HG02798 (cell line): ENCODE data around the gene PRKD1.
"Not testable (repeated sequence)": the region's sequence is repeated elsewhere in the genome, so short reads cannot be mapped to it uniquely, and the experiment has no call there.

Experiments
- ATAC-seq: cut with Tn5 transposase; IDR thresholded peaks from one replicate; pipeline ENCODE4 v1.9.1; 2021; ENCODE audit warnings: mild to moderate bottlenecking; ENCODE audit not compliant: unreplicated experiment, poor library complexity

The PRKD1 gene

DNA sequence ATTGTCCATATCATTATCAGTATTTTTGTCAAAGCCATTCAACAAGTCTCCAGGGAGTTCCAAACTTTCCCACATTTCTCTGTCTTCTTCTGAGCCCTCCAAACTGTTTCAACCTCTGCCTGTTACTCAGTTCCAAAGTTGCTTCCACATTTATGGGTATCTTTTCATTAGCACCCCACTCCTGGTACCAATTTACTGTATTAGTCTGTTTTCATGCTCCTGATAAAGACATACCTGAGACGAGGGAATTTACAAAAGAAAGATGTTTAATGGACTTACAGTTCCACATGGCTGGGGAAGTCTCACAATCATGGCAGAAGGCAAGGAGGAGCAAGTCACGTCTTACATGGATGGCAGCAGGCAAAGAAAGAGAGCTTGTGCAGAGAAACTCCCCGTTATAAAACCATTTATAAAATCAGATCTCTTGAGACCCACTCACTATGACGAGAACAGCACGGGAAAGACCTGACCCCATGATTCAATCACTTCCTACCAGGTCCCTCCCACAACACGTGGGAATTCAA, 87.2 kb downstream of the PRKD1 start:
- ATAC-seq, result not testable (repeated sequence)

DNA sequence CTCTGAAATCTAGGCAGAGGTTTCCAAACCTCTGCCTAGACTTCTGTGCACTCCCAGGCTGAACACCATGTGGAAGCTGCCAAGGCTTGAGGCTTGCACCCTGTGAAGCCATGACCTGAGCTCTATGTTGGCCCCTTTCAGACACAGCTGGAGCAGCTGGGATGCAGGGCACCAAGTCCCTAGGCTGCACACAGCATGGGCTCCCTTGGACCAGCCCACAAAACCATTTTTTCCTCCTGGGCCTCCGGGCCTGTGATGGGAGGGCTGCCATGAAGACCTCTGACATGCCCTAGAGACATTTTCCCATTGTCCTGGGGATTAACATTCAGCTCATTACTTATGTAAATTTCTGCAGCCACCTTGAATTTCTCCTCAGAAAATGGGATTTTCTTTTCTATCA, 88.0 kb downstream of the PRKD1 start:
- not testable (repeated sequence) for ATAC-seq

DNA sequence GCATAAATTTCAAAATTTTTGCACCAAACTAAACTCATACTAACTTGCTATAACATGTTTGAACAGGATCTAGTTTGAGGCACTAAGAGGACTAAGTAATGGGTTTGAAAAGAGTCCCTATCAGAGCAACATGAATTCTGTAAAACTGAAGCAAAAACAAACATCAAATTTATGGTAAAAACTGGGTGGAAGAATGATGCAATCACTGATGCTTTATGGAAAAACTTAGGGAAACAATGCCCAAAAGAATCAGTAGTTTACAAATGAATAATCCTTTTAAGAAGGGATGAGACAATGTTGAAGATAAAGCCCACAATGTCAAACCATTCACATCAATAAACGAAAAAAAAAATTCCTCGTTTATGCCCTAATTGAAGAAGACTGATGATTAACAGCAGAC, 88.9 kb downstream of the PRKD1 start:
- no peak for ATAC-seq

DNA sequence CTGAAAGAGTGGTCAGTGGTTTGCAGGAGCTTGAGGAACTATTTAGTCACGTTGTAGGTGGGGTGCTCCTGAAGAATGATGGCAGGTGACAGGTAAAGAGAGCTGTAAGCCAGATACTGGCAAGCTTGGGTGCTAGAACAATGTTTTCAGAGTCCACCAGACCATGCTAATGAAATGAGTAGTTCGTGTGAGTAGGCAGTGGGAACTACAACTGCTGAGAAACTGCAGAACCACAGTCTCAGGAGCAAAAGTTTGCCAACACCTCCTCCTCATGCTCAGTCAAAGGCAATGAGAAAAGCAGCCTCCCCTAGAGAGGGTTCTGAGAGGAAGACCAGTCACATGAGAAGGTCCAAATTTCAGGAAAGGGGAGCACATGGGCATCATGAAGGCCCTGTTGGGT, 91.3 kb downstream of the PRKD1 start:
- no peak for ATAC-seq

DNA sequence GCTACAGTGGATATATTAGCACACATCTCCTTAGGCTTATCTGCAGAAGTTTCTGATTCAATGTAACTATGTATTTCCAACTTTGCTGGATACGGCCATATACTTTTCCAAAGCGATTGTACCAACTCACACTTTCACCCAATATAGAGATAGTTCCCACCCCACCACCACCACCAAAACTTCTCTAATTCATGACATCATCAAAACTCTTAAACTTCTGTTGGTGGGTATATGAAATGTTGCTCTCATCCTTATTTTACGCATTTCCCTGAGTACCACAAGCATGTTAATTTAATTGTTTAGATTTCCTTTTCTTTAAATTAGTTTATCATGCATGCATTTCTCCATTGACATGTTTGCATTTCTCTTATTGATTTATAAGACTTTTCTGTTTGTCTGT, 95.6 kb downstream of the PRKD1 start:
- no peak for ATAC-seq

DNA sequence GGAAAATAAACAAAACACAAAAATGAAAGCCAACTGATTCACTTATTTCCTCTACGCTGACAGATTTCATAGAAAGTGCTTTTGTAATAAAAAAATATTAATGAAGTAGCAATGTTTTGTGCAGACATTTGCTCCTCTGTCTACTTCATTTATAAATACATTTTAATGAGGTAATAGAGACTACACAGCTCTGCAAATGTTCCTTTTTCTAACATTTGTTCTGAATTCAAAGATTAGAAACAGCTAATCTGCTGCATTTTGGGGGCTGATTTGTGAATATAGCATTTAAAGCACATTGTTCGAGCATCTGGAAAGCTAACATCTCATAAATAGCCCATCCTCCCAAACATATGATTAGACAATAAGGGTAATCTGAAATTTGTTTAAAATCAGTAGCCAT, 97.8 kb downstream of the PRKD1 start:
- ATAC-seq, result no peak

DNA sequence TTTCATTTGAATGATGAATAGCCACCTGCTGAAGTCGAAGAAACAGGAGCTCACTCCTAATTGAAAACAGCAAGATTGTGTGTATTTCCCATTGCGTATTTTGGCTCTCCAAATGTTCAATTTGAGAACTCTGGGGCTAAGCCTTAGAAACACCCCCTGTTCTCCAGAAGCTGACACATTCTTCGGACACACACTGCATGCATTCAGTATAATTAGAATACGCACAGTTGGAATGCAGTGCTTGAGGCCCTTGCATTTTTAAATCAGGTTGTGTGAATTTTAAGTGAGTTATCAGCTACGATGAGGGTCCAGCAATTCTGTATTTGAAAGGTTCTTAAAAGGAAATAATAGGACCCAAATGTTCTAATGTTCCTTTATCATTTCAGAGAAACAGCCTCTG, 103.8 kb downstream of the PRKD1 start:
- no peak for ATAC-seq

DNA sequence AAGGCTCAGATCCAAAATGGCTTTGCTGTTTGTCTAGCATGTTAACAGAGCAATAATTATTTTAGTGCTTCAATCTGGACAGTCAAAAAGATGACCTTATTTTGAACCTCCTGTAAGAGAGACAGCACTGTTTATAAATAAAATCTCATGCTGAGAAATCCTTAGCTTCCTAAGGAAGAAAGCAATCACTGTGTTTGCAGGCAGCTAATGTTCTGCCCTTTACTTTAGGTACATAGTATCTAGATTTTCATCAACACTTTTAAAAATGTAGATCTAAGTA, 105.3 kb downstream of the PRKD1 start:
- ATAC-seq, result no peak

DNA sequence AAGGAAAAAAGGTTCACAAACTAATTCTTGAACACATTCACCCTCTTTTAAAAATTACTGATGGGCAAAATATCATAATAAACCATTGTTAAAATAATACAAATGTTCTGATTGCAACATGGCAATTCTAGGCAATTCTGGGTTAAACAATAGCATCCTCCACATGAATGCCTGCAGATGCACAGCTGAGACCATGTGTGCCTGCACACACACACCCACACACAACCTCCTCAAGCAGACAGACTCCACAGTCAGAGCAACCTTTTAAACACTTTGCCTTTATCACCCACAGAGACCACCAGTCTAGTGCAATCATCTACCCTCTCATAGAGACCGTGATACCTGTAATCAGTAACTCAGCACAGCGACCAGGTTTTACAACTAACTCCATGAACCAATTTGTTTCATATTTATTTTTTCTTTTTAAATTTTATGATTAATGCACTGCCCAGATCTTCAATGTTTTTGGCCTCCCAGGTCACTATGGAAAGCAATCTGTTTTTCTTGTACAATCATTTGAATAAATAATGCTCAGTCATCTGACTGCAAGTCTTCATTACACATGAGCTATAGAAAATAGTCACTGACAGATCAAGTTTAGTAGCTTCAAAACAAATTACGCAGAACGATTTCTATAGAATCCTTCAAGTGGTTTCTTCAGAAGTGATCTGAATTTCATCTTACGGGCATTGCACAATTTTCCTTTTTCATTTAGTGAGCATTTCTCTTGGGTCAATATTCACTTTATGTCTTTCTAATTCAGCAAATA, 105.8 kb downstream of the PRKD1 start:
- ATAC-seq, result no peak

DNA sequence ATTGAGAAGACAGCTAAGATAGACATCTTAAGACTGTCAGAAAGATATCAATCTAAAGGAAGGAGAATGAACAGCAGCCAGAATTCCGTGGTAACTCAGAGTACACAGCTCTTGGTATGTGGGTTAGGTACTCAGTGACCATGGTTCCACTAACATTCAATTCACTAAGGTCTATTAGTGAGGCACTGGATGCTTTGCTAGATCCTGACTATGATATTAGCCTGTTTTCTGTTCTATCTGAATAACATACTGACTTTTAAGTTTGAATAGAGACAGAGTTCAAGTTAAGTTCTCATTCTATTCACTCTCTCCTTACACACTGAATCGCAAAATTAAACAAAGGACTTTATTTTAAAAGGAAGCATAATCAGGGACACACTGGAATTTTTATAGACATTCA, 106.4 kb downstream of the PRKD1 start:
- ATAC-seq, result no peak

DNA sequence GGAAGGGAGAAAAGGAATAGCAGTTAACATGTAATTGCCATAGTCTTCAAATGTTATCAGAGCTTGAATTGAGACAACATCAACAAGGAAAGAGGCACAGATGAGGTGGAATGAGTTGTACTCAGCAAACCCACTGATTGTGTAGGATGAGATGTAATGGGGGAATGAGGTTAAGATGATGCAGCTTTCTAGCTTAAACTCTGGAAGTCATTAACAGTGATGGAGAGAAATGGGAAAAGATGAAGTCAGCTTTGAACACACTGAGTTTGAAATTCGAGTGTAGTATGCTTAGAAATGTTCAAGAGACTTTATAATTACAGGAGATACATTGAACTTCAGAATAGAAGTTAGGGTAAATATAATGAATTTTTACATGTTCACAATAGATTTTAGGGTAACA, 106.9 kb downstream of the PRKD1 start:
- ATAC-seq, result no peak

DNA sequence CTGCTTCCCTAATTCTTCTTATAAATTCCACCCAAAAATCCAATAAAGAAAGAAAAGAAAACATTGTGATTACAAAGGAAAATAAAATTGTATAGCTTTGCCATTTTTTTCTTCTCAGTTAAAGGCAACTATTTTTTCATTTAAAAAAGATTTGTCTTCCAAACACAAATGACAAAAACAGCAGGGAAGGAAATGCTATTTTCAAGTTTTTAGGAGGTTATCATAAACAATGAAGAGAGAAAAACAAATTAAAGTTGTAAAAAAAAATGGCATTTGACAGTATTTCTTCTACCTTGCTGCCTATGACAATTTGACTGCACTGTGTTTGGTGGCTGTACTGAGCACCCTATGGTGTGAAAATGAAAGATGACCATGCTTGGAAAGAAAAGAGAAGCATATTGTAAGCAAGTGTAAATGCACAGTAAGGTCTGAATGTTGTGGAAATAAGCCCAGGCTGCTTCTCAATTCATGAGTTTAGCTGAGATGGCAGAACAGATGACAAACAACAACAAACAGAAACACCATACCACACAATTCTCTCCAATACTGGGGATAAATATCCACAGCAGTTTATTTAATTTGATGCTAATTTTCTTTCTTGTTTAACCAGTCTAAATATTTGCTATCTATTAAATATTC, 109.8 kb downstream of the PRKD1 start:
- no peak for ATAC-seq

DNA sequence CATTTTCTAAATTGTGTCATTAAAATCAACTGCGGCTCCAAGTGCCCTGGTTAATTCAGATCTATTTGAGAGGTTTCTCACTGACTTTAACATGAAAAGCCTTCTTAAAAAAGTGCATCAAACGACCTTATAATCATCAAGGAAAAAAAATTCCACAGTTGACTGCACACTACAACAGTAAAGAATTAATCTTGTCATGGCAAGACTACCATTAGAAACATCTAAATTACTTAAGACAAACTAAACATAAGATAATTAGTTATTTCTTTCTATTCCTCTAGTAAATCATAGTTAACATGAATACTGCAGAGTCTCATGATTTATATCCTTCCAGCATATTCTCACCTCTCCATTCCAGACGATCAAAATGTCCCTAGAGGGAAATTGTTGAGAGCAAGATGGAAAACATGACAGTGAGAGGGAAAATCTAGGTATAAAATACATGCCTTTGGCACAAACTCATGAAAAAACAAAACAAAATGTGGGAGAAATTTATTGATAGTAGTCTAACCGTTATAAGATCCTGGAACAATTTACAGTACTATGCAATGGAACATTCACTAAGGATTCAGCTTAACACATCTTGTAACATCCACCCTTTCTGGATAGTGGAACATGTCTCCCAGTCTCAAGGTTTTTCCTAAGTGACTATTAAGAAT, 112.5 kb downstream of the PRKD1 start:
- ATAC-seq, result no peak

DNA sequence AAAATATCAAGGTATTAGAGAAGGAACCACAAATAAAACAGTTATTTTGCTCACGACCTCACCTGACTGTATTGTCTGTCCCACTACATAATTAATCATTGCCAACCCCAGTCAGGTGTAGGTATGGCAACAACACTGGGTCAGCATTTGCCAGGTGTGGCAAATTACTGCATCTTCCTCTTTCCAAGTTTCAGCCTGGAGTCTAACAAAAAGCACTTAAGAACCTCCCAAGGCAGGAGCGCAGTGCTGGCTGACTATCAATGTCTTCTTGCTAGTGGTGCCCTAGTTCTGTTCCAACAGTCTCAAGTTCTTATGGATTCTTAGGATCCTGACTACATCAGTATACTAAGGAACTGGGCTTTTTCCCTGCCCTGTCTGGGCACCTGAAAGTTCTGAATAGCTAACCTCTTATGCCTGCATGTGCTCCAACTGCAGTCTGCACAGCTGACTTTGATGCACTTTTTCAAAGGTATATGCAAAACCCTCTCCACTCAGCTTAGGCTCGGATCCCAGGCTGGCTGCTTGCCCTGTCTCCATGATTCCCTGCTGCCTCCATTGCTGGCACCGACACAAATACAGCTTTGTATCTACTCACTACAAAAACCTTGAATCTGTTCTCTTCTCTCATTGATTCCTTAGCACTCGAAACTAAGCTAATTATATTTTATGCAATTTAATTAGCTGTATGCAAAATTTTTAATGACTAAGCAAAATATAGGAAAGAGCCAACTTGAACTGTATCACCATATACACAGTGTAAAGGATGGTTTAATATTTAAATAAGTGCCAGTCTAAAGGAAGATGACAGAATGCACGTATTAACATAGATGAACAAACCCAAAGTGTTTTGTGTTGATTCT, 113.3 kb downstream of the PRKD1 start:
- no peak for ATAC-seq

DNA sequence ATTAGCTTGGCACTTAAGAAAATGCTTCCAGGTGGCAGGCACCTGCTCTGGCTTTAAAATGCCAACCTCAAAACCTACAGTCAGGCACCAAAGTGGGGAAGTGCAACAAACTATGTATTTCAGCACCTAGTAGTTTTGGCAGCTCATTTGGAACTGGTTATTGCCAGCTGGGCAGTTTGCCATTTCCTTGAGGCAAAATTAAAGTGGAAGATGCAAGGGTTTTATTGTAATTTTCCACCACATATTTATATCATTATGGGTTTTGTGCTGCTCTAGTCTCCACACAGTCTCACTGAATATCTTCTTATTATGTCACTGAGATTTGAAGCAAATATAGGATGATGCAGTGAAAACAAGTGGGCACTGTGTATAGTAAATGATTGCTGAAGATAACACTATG, 117.0 kb downstream of the PRKD1 start:
- ATAC-seq, result no peak

DNA sequence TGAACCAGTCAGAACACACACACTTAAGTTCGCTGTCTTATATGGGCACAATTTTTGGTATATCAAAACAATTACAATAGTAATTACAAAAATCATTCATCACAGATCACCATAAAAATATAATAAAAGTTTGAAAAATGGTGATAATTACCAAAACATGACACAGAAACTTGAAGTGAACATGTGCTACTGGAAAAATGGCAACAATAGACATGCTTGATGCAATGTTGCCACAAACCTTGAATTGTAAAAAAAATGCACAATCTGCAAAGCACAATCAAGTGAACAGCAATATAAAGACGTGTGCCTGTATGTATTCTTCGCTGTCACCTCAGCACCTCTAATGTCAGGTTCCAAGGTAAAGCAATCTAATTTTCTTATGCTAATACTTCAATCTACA, 117.6 kb downstream of the PRKD1 start:
- no peak for ATAC-seq

DNA sequence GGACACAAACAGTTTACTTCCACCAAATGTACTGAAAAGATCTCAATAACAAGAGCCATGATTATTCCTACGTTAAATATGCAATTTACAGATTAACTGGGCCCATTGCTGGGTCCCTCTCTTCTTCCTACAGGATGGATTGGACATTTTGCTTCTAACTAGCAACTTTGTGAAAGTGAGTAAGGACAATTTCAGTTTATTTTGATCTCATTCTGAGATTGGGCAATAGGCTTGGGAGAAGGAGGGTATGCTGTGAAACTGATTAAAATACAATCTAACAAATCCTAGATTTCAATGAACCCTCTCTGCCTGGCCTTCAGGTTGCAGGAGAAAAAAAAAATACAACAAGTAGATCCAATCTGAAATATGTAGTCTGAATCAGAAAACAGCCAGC, 121.5 kb downstream of the PRKD1 start:
- ATAC-seq, result no peak

DNA sequence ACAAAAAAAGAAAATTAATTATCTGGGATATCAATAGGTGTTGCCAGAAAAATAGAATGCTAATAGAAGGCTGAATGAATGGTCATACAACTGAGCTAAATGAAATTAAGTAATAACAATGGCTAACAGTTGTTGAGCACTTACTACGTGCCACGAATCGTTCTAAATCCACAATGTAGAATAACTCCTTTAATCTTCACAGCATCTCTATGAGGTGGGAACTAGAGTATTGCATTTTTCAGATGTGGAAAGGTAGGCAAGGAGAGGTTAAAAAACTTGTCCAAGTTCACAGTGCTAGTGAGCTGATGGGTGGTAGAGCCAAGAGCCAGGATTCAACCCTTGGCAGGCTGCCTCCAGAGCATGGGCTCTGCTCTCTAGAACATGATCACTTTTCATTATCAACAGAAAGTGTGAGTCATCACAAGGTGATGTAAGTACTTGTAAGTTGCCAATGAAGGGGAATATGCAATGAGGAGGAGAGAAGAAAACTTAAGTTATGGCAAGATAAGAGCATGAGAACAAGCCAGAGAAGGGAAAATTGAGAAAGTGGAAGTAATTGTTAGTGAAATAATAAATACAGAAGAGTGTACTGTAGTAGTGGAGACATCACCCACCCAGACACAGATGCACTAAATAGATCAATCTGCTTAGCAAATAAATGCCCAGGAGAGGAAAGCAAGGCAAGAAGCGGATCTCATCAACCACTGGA, 122.1 kb downstream of the PRKD1 start:
- no peak for ATAC-seq

DNA sequence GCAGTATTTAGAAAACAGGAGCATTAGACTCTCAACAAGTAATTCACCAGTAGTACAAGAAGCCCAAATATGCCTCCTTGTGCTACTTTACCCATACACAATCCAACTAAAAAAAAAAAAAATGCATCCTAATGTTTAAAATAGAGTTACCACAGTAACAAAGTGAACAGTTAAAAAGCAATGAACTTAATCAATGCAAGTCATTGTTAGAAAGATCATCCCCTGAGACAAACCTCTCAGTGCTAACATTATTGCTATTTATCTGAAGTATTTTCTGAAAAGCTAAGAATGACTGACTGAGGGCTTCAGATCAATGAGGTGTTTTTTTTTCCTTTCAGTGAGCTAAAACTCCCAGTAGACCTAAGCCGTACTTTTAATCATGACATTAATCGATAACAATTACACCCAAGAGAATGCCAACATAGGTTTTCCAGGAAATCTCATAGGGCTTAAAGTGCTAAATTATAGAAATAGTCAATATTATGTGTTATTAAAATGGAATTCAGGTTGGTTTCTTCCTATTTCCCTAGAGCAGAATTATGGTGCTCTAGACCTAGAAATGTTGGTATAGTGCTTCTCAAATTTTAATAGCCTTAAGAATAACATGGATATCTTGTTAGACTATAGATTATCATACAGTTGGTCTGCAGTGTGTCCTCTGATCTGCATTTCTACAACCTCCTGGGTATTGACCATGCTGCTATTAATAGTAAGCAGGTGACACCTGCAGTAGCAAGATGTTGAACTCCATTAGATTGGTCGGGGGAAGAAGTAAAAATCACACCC, 123.0 kb downstream of the PRKD1 start:
- ATAC-seq, result no peak
